SK-N-SH treated with all-trans-retinoic acid at 6 μM for 48 hours (cell line): ENCODE data around the gene OGT.

ENCODE experiments used
- ARNTL ChIP-seq: fragments of 450-650 bp; formaldehyde crosslinking; IDR thresholded peaks from 2 replicates; pipeline ENCODE4 v1.5.0; 2020; ENCODE audit warnings: low read depth, mild to moderate bottlenecking, moderate library complexity, borderline replicate concordance
- ESRRG ChIP-seq: fragments of 250-450 bp; sonication (Bioruptor Pico); IDR thresholded peaks from 2 replicates; pipeline ENCODE4 v1.6.1; 2021; ENCODE audit warnings: mild to moderate bottlenecking
- GLIS3 ChIP-seq: fragments of 250-450 bp; sonication (Bioruptor Pico); IDR thresholded peaks from 2 replicates; pipeline ENCODE4 v1.5.0; 2020; ENCODE audit warnings: mild to moderate bottlenecking, moderate library complexity
- ZFP30 ChIP-seq: fragments of 450-650 bp; formaldehyde crosslinking; IDR thresholded peaks from 2 replicates; pipeline ENCODE4 v1.5.0; 2022; ENCODE audit warnings: mild to moderate bottlenecking, moderate library complexity
- TF ChIP-seq, protein P1 (sequence below): fragments of 250-450 bp; sonication (Bioruptor Pico); IDR thresholded peaks from 2 replicates; pipeline ENCODE4 v1.5.1; 2020; ENCODE audit warnings: low read depth, mild to moderate bottlenecking, moderate library complexity
- TF ChIP-seq, protein P2 (sequence below): fragments of 250-450 bp; sonication (Bioruptor Pico); IDR thresholded peaks from 2 replicates; pipeline ENCODE4 v1.8.0; 2021; ENCODE audit warnings: low read depth, mild to moderate bottlenecking, moderate library complexity, borderline replicate concordance
- TF ChIP-seq, protein P3 (sequence below): fragments of 250-450 bp; sonication (Bioruptor Pico); IDR thresholded peaks from 2 replicates; pipeline ENCODE4 v1.8.0; 2020; ENCODE audit warnings: mild to moderate bottlenecking, moderate library complexity, borderline replicate concordance

DNA sequence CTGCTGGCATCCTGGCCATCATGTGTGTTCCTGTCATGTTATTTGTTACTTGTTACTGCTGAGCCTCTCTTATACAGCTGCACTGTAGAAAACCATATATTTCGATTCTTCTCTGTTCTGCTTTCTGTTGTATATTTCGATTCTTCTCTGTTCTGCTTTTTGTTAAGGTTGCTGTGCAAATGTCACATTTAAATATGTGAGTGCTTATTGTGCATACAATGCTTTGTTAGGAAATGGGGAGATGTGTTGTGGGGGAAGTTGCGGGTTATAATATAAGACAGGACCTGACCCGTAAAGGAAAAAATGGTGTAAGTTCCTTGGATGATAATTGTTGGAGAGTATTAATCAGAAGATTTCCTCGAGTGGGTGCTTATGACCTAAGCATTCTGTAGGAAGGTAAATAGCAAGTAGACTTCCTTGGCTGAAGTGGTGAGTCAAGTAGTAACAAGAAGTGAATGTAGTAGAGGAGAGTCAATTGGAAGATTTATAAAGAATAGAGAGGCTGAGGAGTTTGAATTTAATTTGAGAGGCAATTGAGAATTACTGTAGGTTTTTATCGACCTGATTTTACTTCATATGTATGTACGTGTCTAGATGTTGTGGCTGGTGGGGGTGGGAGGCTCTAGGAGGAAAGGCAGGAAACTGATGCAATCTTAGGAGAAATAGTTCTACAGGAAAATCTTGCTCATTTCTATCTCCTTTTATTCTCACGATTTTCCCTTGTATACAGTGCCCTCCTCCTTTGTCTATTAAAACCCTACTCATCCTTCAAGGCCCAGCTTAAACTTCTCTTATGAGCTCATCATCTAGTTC, 8.5 kb downstream of the OGT start:
- no peak for TF ChIP-seq GLIS3 (CRISPR knock-in tag)
- TF ChIP-seq, protein P1, sequence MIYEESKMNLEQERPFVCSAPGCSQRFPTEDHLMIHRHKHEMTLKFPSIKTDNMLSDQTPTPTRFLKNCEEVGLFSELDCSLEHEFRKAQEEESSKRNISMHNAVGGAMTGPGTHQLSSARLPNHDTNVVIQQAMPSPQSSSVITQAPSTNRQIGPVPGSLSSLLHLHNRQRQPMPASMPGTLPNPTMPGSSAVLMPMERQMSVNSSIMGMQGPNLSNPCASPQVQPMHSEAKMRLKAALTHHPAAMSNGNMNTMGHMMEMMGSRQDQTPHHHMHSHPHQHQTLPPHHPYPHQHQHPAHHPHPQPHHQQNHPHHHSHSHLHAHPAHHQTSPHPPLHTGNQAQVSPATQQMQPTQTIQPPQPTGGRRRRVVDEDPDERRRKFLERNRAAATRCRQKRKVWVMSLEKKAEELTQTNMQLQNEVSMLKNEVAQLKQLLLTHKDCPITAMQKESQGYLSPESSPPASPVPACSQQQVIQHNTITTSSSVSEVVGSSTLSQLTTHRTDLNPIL (CRISPR knock-in tag): no peak
- TF ChIP-seq, protein P2, sequence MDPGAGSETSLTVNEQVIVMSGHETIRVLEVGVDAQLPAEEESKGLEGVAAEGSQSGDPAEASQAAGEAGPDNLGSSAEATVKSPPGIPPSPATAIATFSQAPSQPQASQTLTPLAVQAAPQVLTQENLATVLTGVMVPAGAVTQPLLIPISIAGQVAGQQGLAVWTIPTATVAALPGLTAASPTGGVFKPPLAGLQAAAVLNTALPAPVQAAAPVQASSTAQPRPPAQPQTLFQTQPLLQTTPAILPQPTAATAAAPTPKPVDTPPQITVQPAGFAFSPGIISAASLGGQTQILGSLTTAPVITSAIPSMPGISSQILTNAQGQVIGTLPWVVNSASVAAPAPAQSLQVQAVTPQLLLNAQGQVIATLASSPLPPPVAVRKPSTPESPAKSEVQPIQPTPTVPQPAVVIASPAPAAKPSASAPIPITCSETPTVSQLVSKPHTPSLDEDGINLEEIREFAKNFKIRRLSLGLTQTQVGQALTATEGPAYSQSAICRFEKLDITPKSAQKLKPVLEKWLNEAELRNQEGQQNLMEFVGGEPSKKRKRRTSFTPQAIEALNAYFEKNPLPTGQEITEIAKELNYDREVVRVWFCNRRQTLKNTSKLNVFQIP: no peak
- TF ChIP-seq ESRRG (CRISPR knock-in tag): no peak
- TF ChIP-seq, protein P3, sequence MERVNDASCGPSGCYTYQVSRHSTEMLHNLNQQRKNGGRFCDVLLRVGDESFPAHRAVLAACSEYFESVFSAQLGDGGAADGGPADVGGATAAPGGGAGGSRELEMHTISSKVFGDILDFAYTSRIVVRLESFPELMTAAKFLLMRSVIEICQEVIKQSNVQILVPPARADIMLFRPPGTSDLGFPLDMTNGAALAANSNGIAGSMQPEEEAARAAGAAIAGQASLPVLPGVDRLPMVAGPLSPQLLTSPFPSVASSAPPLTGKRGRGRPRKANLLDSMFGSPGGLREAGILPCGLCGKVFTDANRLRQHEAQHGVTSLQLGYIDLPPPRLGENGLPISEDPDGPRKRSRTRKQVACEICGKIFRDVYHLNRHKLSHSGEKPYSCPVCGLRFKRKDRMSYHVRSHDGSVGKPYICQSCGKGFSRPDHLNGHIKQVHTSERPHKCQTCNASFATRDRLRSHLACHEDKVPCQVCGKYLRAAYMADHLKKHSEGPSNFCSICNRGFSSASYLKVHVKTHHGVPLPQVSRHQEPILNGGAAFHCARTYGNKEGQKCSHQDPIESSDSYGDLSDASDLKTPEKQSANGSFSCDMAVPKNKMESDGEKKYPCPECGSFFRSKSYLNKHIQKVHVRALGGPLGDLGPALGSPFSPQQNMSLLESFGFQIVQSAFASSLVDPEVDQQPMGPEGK (CRISPR knock-in tag): no peak
- no peak for TF ChIP-seq ZFP30 (CRISPR knock-in tag)
- TF ChIP-seq ARNTL: no peak
